Measurements from ENCODE around the gene CCDC50. TPM values are rescaled to one million over a fixed set of nuclear protein-coding genes. Genes with fewer than 3 reads are reported as not detected.

Gene CCDC50
- total and polyA plus RNA-seq, 10 of the 15 experiments (the other 5 are each of a cell fraction or from before 2014, with no cell fraction given): 46.7 to 150 (median 125) TPM

DNA sequence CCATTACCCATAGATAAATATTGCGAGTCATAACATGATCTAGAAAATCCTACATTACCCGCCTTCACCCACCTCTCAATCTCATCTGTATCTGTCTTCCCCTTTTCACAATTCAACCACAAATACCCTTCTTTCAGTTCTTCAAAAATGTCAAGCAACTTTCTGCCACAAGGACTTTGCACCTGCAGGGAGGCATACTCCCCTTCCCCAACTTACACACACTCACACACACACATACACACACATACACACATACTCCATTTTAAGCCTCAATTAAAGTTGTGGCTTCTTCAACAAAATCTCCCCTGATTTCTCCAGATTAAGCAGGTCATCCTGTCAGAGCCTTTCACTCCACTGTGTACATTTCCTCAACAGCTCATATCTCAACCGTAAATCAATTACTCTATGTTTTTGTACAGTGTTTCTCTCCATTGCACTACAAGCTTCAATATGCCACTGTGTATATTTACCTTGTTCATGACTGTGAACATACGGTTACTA, 33.1 kb upstream of the CCDC50 start:
- Histone ChIP-seq H2AFZ (ENCODE audit: control insufficient read depth, low read depth, low read length) (no peak overlapping the region), H3K9me3 (replicated peaks; ENCODE audit: control insufficient read depth, insufficient read depth, low read length) (no peaks in the 10 kb centered on the region), H3K36me3 (ENCODE audit: control insufficient read depth in 2 of 2, insufficient read depth in 2 of 2, low read length in 1 of 2) (no peaks in the 10 kb centered on the region), H3K27me3 (replicated peaks in 1 of 2; ENCODE audit: control insufficient read depth in 2 of 2, insufficient read depth in 2 of 2, low read length in 1 of 2) (no peaks in the 10 kb centered on the region), H4K20me1 (ENCODE audit: control insufficient read depth, insufficient read depth) (no peaks in the 10 kb centered on the region), H3K4me2 (ENCODE audit: control insufficient read depth, insufficient read depth) (peak overlapping the region; percentile 61), H3K9ac (ENCODE audit: control insufficient read depth, insufficient read depth, low read length) (no peak overlapping the region), H3K4me3 (no peak overlapping the region), H3K4me1 (ENCODE audit: control insufficient read depth, insufficient read depth, low read length) (peaks cover 46% of the 10 kb centered on the region), H3K79me2 (ENCODE audit: control insufficient read depth, insufficient read depth, low read length) (no peaks in the 10 kb centered on the region), H3K27ac (ENCODE audit: control insufficient read depth, insufficient read depth) (peak overlapping the region; percentile 5; the same call in 1 of the 2 replicates)
- ChIA-PET RAD21 (ENCODE audit: unreplicated experiment) (interaction anchor here (1.0 to 2.3 kb wide), 16 partner anchors 9 to 158 kb away, joined by 3 to 15 read pairs (median 5); no protein-coding TSS in a partner anchor), SMC1A (ENCODE audit: uncharacterized antibody, unreplicated experiment) (interaction anchor here (1.0 to 3.9 kb wide), 19 partner anchors 11 to 86 kb away, joined by 3 to 26 read pairs (median 5); partner anchors contain the start of gene UTS2B), CTCF (interaction anchor here (0.9 to 2.1 kb wide), 8 partner anchors 12 to 57 kb away, joined by 3 to 8 read pairs (median 4); no protein-coding TSS in a partner anchor), POLR2A (interaction anchor here (0.6 to 1.5 kb wide), 6 partner anchors 26 to 51 kb away, joined by 3 to 5 read pairs (median 4); no protein-coding TSS in a partner anchor)
- 2% methylated on average over 4 of the region's 4 CpGs for WGBS (ENCODE audit: insufficient coverage, insufficient replicate concordance, low lambda C conversion rate, missing lambda C conversion rate)
- peak; percentile 95 for FAIRE-seq
- in situ Hi-C loops (cut with MboI): no loop called here
- no TSS peak for BruUV-seq (replicated peaks)
- DNase-seq (ENCODE audit: low read depth, low spot score): peak; percentile 88
- intact Hi-C loops (cut with micrococcal nuclease; ENCODE audit: unreplicated experiment): loop anchor here (1.0 to 2.0 kb wide), 2 partner anchors 35 to 48 kb away; partner anchors contain the start of gene UTS2B
- peak; percentile 80 for ATAC-seq
- peak; percentile 97 for TF ChIP-seq MTA3 (IDR thresholded peaks at IDR 0.05; ENCODE audit: borderline replicate concordance, low read length)
- TF ChIP-seq MXI1 (IDR thresholded peaks at IDR 0.05; ENCODE audit: low read depth, low read length): no peak; the same call in 1 of the 2 replicates
- TF ChIP-seq KDM1A (IDR thresholded peaks at IDR 0.05; ENCODE audit: borderline replicate concordance): no peak
- peak; percentile 91 for TF ChIP-seq MEF2B (IDR thresholded peaks at IDR 0.05; ENCODE audit: partially characterized antibody, poor library complexity, severe bottlenecking)
- peak; percentile 97 for TF ChIP-seq GATAD2B (conservative IDR thresholded peaks at IDR 0.05; ENCODE audit: low read depth)
- TF ChIP-seq BACH1 (IDR thresholded peaks at IDR 0.05; ENCODE audit: borderline replicate concordance): peak; percentile 96; the same call in 1 of the 2 replicates
- TF ChIP-seq STAT1 (conservative IDR thresholded peaks at IDR 0.05): no peak
- TF ChIP-seq ZBED1 (IDR thresholded peaks at IDR 0.05; ENCODE audit: borderline replicate concordance): peak; percentile 92; the same call in 1 of the 2 replicates
- no peak for TF ChIP-seq EGR1 (IDR thresholded peaks at IDR 0.05; ENCODE audit: borderline replicate concordance in 1 of 2, low read depth in 2 of 2, low read length in 2 of 2)
- TF ChIP-seq RCOR1 (conservative IDR thresholded peaks at IDR 0.05; ENCODE audit: low read depth, low read length): 0 out of 2 replicates have a peak, but pooled peaks have one; percentile 51
- peak; percentile 59; the same call in 1 of the 2 replicates for TF ChIP-seq RB1 (IDR thresholded peaks at IDR 0.05; ENCODE audit: borderline replicate concordance)
- TF ChIP-seq RELB (IDR thresholded peaks at IDR 0.05; ENCODE audit: low read depth): peak; percentile 99
- no peak for TF ChIP-seq E2F4 (IDR thresholded peaks at IDR 0.05; ENCODE audit: low read depth, low read length)
- TF ChIP-seq YBX1 (IDR thresholded peaks at IDR 0.05): 0 out of 2 replicates have a peak, but pooled peaks have one; percentile 9
- peak; percentile 97 for TF ChIP-seq ZNF217 (IDR thresholded peaks at IDR 0.05)
- peak; percentile 96 for TF ChIP-seq BCL11A (IDR thresholded peaks at IDR 0.05; ENCODE audit: low read depth, low read length)
- no peak for TF ChIP-seq RELA (IDR thresholded peaks at IDR 0.05; ENCODE audit: borderline replicate concordance, partially characterized antibody)
- no peak for TF ChIP-seq SMC3 (IDR thresholded peaks at IDR 0.05; ENCODE audit: borderline replicate concordance, low read length)
- peak; percentile 88 for TF ChIP-seq ZNF24 (IDR thresholded peaks at IDR 0.05)
- TF ChIP-seq IKZF2 (IDR thresholded peaks at IDR 0.05): peak; percentile 100
- peak; percentile 100 for TF ChIP-seq DPF2 (IDR thresholded peaks at IDR 0.05)
- TF ChIP-seq RFX5 (IDR thresholded peaks at IDR 0.05; ENCODE audit: low read depth, low read length): no peak
- TF ChIP-seq NBN (IDR thresholded peaks at IDR 0.05): peak; percentile 100
- peak; percentile 86 for TF ChIP-seq TBL1XR1 (IDR thresholded peaks at IDR 0.05; ENCODE audit: low read depth, low read length)
- TF ChIP-seq MYB (IDR thresholded peaks at IDR 0.05; ENCODE audit: borderline replicate concordance, low read depth, low read length): peak; percentile 76

All from GM12878 (cell line).